Thyroid gland (tissue), 4 donors: ENCODE data around the gene SNX9. TPM values are rescaled to one million over a fixed set of nuclear protein-coding genes. Genes with fewer than 3 reads are reported as not detected.
"Not testable (repeated sequence)": the region's sequence is repeated elsewhere in the genome, so short reads cannot be mapped to it uniquely, and the experiment has no call there.

ENCODE experiments used
- DNase-seq, 2 donors: peaks; one replicate each; pipeline ENCODE4 v3.0.0-alpha.2; 2019
- H3K27ac ChIP-seq, 3 donors: fragments of 200-600 bp; sonication (generic); 1 replicate in 2 of 3; 2 replicates in 1 of 3; pipeline ENCODE4 v1.5.1; 2016 to 2019; ENCODE audit warnings: mild to moderate bottlenecking in 1 of 3, moderate library complexity in 1 of 3
- H3K27me3 ChIP-seq: fragments of 200-600 bp; sonication (generic); one replicate; pipeline ENCODE4 v1.5.1; 2019
- H3K36me3 ChIP-seq, 2 donors: fragments of 200-600 bp; sonication (generic); one replicate each; pipeline ENCODE4 v1.5.1; 2016 to 2019
- H3K4me1 ChIP-seq, 2 donors: fragments of 200-600 bp; sonication (generic); one replicate each; pipeline ENCODE4 v1.5.1; 2017 to 2019
- H3K4me3 ChIP-seq, 3 donors: fragments of 200-600 bp; sonication (generic); replicated peaks in 1 of 3; 1 replicate in 2 of 3; 2 replicates in 1 of 3; pipeline ENCODE4 v1.5.1; 2016; ENCODE audit warnings: mild to moderate bottlenecking in 1 of 3
- H3K9me3 ChIP-seq: fragments of 200-600 bp; sonication (generic); one replicate; pipeline ENCODE4 v1.5.1; 2017
- CTCF ChIP-seq, 6 experiments: fragments of 200-600 bp in 3 of 6; fragments of 450-650 bp in 3 of 6; sonication (generic) in 3 of 6; IDR thresholded peaks; one replicate each; pipeline ENCODE4 v1.5.1; 2016 to 2019; ENCODE audit warnings: antibody characterized with exemption in 6 of 6, mild to moderate bottlenecking in 2 of 6, inconsistent platforms in 1 of 6, moderate library complexity in 1 of 6
- POLR2A ChIP-seq, 2 donors: fragments of 450-650 bp; IDR thresholded peaks; one replicate each; pipeline ENCODE4 v1.6.1; 2017; ENCODE audit warnings: antibody characterized with exemption in 2 of 2, mild to moderate bottlenecking in 2 of 2, moderate library complexity in 1 of 2
- whole genome bisulfite sequencing, 2 donors: methylation state at CpG; one replicate each; pipeline ENCODE4 v1.1.5; 2017; 5-methylcytosine and 5-hydroxymethylcytosine counted together
- intact Hi-C: fragments of 100-400 bp; cut with DNase I; formaldehyde crosslinking; loops from one replicate; pipeline ENCODE4 v1.15.1; 2023
- total RNA-seq, 4 donors: library from RNA; depleted of rRNA; stranded (reverse); fragments of >200 nt; gene quantifications; one replicate each; pipeline ENCODE4 v1.2.3, GENCODE V29; 2016

Gene SNX9
- total RNA-seq, 4 donors from 2014 or later, result 44.6 to 73.1 (median 47.2) TPM

DNA sequence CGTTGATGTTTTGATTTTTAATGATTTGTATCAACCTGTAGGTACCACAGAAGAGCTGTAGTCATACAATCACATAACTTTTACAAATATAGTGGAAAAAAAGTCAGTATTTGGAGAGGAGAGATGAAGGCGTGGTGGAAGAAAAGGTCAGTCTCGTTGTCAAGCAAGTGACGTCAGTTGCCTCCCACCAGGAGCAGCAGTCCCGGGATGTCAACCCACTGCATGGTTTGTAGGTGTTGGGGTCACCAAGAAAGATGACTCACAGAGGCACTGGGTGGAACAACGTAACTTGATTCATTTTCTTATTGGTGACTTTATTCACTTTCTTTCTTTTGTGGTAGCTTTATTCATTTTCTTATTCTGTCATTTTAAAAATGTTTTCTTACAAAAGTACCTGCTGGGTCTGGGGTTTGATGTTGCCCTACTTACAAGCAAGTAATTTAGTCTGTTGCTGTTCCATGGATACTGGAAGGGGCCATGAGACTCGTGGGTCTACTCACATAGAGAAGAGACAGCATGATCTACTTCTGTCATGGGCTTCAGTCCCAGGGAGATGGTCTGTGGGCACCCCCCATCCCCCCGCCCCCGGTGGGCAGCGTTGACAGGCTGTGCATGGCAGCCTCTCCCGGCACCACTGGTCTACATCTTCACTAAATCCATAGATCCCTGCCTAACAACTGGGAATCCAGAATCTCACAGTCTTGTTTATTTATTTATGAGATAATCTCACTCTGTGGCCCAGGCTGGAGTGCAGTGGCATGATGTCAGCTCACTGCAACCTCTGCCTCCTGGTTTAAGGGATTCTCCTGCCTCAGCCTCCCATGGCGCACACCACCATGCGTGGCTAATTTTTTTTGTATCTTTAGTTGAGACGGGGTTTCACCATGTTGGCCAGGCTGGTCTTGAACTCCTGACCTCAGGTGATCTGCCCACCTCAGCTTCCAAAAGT, 122.2 kb downstream of the SNX9 start:
- no peaks in the 10 kb centered on the region for H3K27me3 ChIP-seq
- TF ChIP-seq CTCF (IDR thresholded peaks at IDR 0.05) (no peak), POLR2A (IDR thresholded peaks at IDR 0.05) (no peak)
- no peak for DNase-seq
- H3K36me3 ChIP-seq, result peaks cover 34 to 40% of the 10 kb centered on the region in 2 donors
- no peaks in the 10 kb centered on the region for H3K4me1 ChIP-seq
- H3K9me3 ChIP-seq, result no peaks in the 10 kb centered on the region
- no peak overlapping the region for H3K4me3 ChIP-seq
- H3K27ac ChIP-seq, result no peak overlapping the region
- WGBS, 2 donors, result 85 to 90% methylated on average over 14 of the region's 14 CpGs
- intact Hi-C loops, result no loop called here

GRCh38 chr6:157946053-157946617, 123.1 kb downstream of the SNX9 start:
- H3K9me3 ChIP-seq, result no peaks in the 10 kb centered on the region
- no peak overlapping the region for H3K4me3 ChIP-seq
- WGBS, 2 donors, result 91 to 92% methylated on average over 6 of the region's 6 CpGs
- DNase-seq, result no peak
- peaks cover 25 to 31% of the 10 kb centered on the region in 2 donors for H3K36me3 ChIP-seq
- no peaks in the 10 kb centered on the region for H3K27me3 ChIP-seq
- no peak overlapping the region for H3K27ac ChIP-seq
- no peaks in the 10 kb centered on the region for H3K4me1 ChIP-seq
- intact Hi-C loops, result no loop called here
- TF ChIP-seq CTCF (IDR thresholded peaks at IDR 0.05), result no peak
- no peak for TF ChIP-seq POLR2A (IDR thresholded peaks at IDR 0.05)

- Histone ChIP-seq H3K27ac (no peak overlapping the region), H3K4me3 (no peak overlapping the region), H3K36me3 (peaks cover 21 to 24% of the 10 kb centered on the region in 2 donors), H3K27me3 (no peaks in the 10 kb centered on the region), H3K4me1 (no peaks in the 10 kb centered on the region), H3K9me3 (no peaks in the 10 kb centered on the region)
- DNase-seq, result peak; percentile 23 to 24
- 48% methylated on average over 5 of the region's 5 CpGs for WGBS, 2 donors
- intact Hi-C loops, result no loop called here
- peak in 4 of 6 experiments; percentile 59 to 74 (median 64) for TF ChIP-seq CTCF (IDR thresholded peaks at IDR 0.05)
- no peak for TF ChIP-seq POLR2A (IDR thresholded peaks at IDR 0.05)
Measured at GRCh38 chr6:157946865-157947532, 124.0 kb downstream of the SNX9 start.

DNA sequence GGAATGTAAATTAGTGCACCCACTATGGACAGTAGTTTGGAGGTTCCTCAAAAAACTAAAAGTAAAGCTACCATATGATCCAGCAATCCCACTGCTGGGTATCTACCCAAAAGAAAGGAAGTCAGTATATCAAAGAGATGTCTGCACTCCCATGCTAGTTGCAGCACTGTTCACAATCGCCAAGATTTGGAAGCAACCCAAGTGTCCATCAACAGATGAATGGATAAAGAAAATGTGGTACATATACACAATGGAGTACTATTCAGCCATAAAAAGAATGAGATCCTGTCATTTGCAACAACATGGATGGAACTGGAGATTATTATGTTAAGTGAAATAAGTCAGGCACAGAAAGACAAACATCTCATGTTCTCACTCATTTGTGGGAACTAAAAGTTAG, 127.9 kb downstream of the SNX9 start:
- 97 to 100% methylated on average over 1 of the region's 1 CpG for WGBS, 2 donors
- H3K36me3 ChIP-seq, H3K27ac ChIP-seq, H3K27me3 ChIP-seq, H3K4me3 ChIP-seq, intact Hi-C loops, H3K9me3 ChIP-seq, DNase-seq: not testable (repeated sequence)
- H3K4me1 ChIP-seq, result peaks cover 5 to 11% of the 10 kb centered on the region in 2 donors

DNA sequence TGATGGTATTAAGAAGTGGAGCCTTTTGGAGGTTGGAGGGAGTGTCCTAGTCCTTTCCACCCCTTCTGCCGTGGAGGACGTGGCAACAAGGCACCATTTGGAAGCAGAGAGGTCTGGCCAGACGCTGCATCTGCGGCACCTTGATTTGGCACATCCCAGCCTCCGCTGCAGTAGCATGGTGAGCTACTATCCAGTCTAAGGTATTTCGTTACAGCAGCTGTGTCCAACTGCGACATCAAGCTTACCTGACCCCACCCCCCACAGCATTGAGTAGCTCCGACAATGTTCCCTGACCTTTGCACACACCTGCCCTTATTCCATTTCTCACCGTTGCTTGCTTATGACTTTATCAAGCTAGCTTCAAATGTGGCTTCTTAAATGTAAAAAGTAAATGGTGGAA, 128.8 kb downstream of the SNX9 start:
- WGBS, 2 donors, result 90 to 94% methylated on average over 9 of the region's 9 CpGs

More for the DNA sequence above, 128.8 kb downstream of the SNX9 start:
- intact Hi-C loops, result no loop called here
- Histone ChIP-seq H3K4me1 (peaks cover 5 to 11% of the 10 kb centered on the region in 2 donors), H3K4me3 (no peak overlapping the region), H3K27me3 (no peaks in the 10 kb centered on the region), H3K36me3 (no peaks in the 10 kb centered on the region), H3K9me3 (no peaks in the 10 kb centered on the region), H3K27ac (no peak overlapping the region)
- TF ChIP-seq POLR2A (IDR thresholded peaks at IDR 0.05) (no peak), CTCF (IDR thresholded peaks at IDR 0.05) (no peak)
- DNase-seq, result no peak
